Astrocyte (in vitro differentiated cells and primary cell): ENCODE measurements around the gene SDF2L1. TPM values are rescaled to one million over a fixed set of nuclear protein-coding genes. Genes with fewer than 3 reads are reported as not detected.
A peak's percentile ranks its signal among the peaks of the same experiment; 100 is the strongest.

Experiments
- DNase-seq: peaks from one replicate; pipeline ENCODE4 v3.0.0-alpha.2; 2010; ENCODE audit warnings: low read depth
- FAIRE-seq: peaks from 2 replicates; lab custom pipeline; 2011; peaks lifted over from hg19 to GRCh38; lab: Jason Lieb, UNC
- H2AFZ ChIP-seq: 2 replicates; pipeline ENCODE4 v1.6.0; 2012; ENCODE audit warnings: low read depth, low read length, inconsistent platforms
- H3K27ac ChIP-seq: 2 replicates; pipeline ENCODE4 v1.5.1; 2011; ENCODE audit warnings: low read depth, low read length, inconsistent platforms
- H3K27me3 ChIP-seq: 2 replicates; pipeline ENCODE4 v1.6.0; 2011; ENCODE audit warnings: low read length, inconsistent platforms; ENCODE audit not compliant: insufficient read depth
- H3K36me3 ChIP-seq: 2 replicates; pipeline ENCODE4 v1.5.1; 2011; ENCODE audit warnings: low read length, inconsistent platforms; ENCODE audit not compliant: insufficient read depth
- H3K4me1 ChIP-seq: 2 replicates; pipeline ENCODE4 v1.5.1; 2011; ENCODE audit warnings: low read length, inconsistent platforms; ENCODE audit not compliant: insufficient read depth
- H3K4me2 ChIP-seq: 2 replicates; pipeline ENCODE4 v1.6.0; 2012; ENCODE audit warnings: low read length, inconsistent platforms
- H3K4me3 ChIP-seq: 2 replicates; pipeline ENCODE4 v1.5.1; 2011; ENCODE audit warnings: low read depth, mild to moderate bottlenecking, low read length, inconsistent platforms; ENCODE audit not compliant: insufficient read depth
- H3K79me2 ChIP-seq: 2 replicates; pipeline ENCODE4 v1.6.0; 2012; ENCODE audit warnings: mild to moderate bottlenecking, low read length, inconsistent platforms; ENCODE audit not compliant: insufficient read depth
- H3K9ac ChIP-seq: 2 replicates; pipeline ENCODE4 v1.6.0; 2012; ENCODE audit warnings: mild to moderate bottlenecking, low read length, inconsistent platforms
- H3K9me3 ChIP-seq: 2 replicates; pipeline ENCODE4 v1.5.1; 2012; ENCODE audit warnings: low read depth, mild to moderate bottlenecking, low read length, inconsistent platforms; ENCODE audit not compliant: insufficient read depth
- H4K20me1 ChIP-seq: 2 replicates; pipeline ENCODE4 v1.6.0; 2012; ENCODE audit warnings: low read length, inconsistent platforms; ENCODE audit not compliant: insufficient read depth
- H3K27ac Mint-ChIP-seq: one replicate; pipeline ENCODE4 v1.8.0; 2021; ENCODE audit warnings: mild to moderate bottlenecking, mixed read lengths; ENCODE audit not compliant: unreplicated experiment
- H3K27me3 Mint-ChIP-seq: one replicate; pipeline ENCODE4 v1.8.0; 2021; ENCODE audit warnings: low read depth, mixed read lengths; ENCODE audit not compliant: unreplicated experiment
- H3K36me3 Mint-ChIP-seq: one replicate; pipeline ENCODE4 v1.8.0; 2021; ENCODE audit warnings: low read depth, mixed read lengths; ENCODE audit not compliant: unreplicated experiment
- H3K4me1 Mint-ChIP-seq: one replicate; pipeline ENCODE4 v1.8.0; 2021; ENCODE audit warnings: low read depth, mixed read lengths; ENCODE audit not compliant: unreplicated experiment
- H3K4me3 Mint-ChIP-seq: one replicate; pipeline ENCODE4 v1.8.0; 2021; ENCODE audit warnings: mild to moderate bottlenecking, moderate library complexity, mixed read lengths; ENCODE audit not compliant: unreplicated experiment
- H3K9me3 Mint-ChIP-seq: one replicate; pipeline ENCODE4 v1.8.0; 2021; ENCODE audit warnings: mild to moderate bottlenecking, mixed read lengths; ENCODE audit not compliant: unreplicated experiment
- CTCF ChIP-seq: IDR thresholded peaks from 2 replicates; pipeline ENCODE4 v1.5.1; 2011; ENCODE audit warnings: low read depth, mild to moderate bottlenecking, inconsistent platforms, low read length, moderate library complexity; ENCODE audit not compliant: insufficient read depth
- EZH2 ChIP-seq: IDR thresholded peaks from 2 replicates; pipeline ENCODE4 v1.6.1; 2012; ENCODE audit warnings: mild to moderate bottlenecking, low read length, inconsistent platforms; ENCODE audit not compliant: insufficient read depth
- total RNA-seq: library from RNA; stranded (reverse); gene quantifications from 2 replicates; pipeline ENCODE4 v1.2.1, GENCODE V29; 2021

SDF2L1 gene
- total RNA-seq, 1 donor from 2014 or later, result 49.5 TPM

- peak overlapping the region; percentile 89 for H3K4me2 ChIP-seq
- no peak for FAIRE-seq
- no peak for TF ChIP-seq EZH2
- TF ChIP-seq CTCF, result no peak
- H3K36me3 ChIP-seq, result peaks cover 8% of the 10 kb centered on the region
- Mint-ChIP-seq H3K36me3 (no peaks in the 10 kb centered on the region), H3K4me1 (no peaks in the 10 kb centered on the region), H3K27ac (no peak overlapping the region), H3K9me3 (no peaks in the 10 kb centered on the region), H3K4me3 (peak overlapping the region; percentile 90), H3K27me3 (peaks cover 4% of the 10 kb centered on the region)
- H3K4me3 ChIP-seq, result peak overlapping the region; percentile 75
- H2AFZ ChIP-seq, result peak overlapping the region; percentile 77
- H3K9ac ChIP-seq, result peak overlapping the region; percentile 78
- H4K20me1 ChIP-seq, result peaks cover 9% of the 10 kb centered on the region
- peaks cover 17% of the 10 kb centered on the region for H3K79me2 ChIP-seq
- peaks cover 19% of the 10 kb centered on the region for H3K4me1 ChIP-seq
- peak overlapping the region; percentile 51 for H3K27ac ChIP-seq
- no peaks in the 10 kb centered on the region for H3K27me3 ChIP-seq
- H3K9me3 ChIP-seq, result no peaks in the 10 kb centered on the region
- peak; percentile 71 for DNase-seq
These were observed 10.0 kb downstream of the SDF2L1 start for GRCh38 chr22:21652010-21652546.

GRCh38 chr22:21652547-21653545 is 10.7 kb downstream of the SDF2L1 start:
- Mint-ChIP-seq H3K27ac (no peak overlapping the region), H3K36me3 (no peaks in the 10 kb centered on the region), H3K4me1 (no peaks in the 10 kb centered on the region), H3K27me3 (peaks cover 4% of the 10 kb centered on the region), H3K4me3 (peak overlapping the region; percentile 90), H3K9me3 (no peaks in the 10 kb centered on the region)
- Histone ChIP-seq H3K9ac (peak overlapping the region; percentile 78), H3K4me3 (peak overlapping the region; percentile 75), H4K20me1 (peaks cover 6% of the 10 kb centered on the region), H3K9me3 (no peaks in the 10 kb centered on the region), H3K4me2 (peak overlapping the region; percentile 89), H3K79me2 (peaks cover 17% of the 10 kb centered on the region), H3K4me1 (peaks cover 24% of the 10 kb centered on the region), H3K27ac (peak overlapping the region; percentile 51), H2AFZ (peak overlapping the region; percentile 66), H3K36me3 (peaks cover 8% of the 10 kb centered on the region), H3K27me3 (no peaks in the 10 kb centered on the region)
- FAIRE-seq, result no peak
- TF ChIP-seq EZH2 (no peak), CTCF (no peak)
- DNase-seq, result no peak
